Hypothalamus (tissue), 51 donors: ENCODE measurements around the gene RAI14.
"Not testable (repeated sequence)": the region's sequence is repeated elsewhere in the genome, so short reads cannot be mapped to it uniquely, and the experiment has no call there.

Experiments used
- DNase-seq, 51 donors: peaks; one replicate each; lab custom pipeline; 2025; lab: John Stamatoyannopoulos, UW

Gene RAI14

GRCh38 chr5:34697308-34698108 lies 41.4 kb downstream of the RAI14 start:
- DNase-seq: no peak

DNA sequence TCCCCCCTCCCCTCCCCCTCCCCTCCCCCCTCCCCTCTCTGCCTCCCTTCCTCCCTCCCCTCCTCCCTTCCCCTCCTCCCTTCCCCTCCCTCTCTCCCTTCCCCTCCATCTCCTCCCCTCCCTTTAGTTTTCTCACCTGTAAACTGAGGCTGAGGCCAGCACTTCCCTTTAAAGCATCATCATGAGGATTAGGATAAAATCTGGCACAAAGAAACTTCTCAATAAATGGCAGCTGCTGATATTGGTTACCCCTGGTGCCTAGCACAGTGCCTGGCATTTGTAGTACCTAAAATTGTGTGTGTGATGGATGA lies 41.9 kb downstream of the RAI14 start:
- no peak for DNase-seq

DNA sequence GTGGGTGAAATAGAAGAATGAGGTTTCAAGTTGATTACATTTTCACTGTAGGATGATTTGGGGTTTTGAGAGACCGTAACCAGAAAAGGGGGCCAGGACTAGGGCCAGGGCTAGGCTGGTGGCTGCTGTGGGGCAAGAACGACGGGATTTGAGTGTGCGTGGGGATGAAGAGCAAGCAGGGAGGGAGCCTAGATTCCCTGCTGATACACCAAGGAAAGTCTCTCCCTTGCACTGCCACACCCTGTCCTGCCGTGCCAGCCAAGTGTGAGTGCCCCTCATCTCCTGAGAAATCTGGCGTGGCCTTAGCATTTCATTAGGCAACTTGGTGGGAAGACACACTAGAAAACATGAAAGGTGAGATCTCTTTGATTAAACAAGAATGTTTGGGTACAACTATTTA lies 42.6 kb downstream of the RAI14 start:
- DNase-seq: no peak

DNA sequence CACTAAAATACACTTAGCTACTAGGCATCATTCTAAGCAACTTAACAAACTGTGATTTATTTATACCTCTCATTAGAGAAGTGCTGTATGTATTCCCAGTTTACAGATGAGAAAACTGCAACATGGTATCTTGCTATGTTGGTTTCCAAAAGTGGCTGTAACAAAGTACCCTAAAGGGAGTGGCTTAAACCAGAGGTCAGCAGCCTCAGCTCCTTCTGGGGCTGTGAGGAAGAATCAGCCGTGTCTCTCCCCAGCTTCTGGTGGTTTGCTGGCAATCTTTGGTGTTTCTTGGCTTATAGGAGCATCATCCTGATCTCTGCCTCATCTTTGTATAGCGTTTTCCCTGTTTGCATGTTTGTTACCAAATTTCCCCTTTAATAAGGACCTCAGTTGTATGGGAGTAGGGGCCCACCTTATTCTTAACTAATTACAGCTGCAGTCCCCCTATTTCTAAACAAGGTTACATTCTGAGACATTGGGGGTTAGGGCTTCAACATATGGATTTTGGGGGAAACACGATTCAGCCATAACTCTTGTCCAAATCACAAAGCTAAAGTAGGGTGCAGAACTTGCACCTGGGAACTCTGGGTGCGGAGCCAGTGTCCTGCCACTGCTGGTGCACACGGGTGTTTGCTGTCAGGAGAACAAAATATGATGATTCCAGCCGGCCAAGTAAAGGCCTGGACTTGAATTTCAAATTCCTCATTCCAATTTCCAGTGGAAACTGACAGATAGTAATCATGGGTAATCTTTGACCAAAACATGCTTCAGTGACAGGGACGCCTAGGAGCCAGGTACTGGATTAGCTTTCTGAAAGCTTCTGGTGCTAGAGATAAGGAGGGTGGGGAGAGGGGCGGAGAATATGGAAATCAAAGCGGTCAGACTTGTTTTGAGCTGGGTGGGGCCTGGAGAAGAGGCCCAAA lies 43.3 kb downstream of the RAI14 start:
- no peak for DNase-seq

DNA sequence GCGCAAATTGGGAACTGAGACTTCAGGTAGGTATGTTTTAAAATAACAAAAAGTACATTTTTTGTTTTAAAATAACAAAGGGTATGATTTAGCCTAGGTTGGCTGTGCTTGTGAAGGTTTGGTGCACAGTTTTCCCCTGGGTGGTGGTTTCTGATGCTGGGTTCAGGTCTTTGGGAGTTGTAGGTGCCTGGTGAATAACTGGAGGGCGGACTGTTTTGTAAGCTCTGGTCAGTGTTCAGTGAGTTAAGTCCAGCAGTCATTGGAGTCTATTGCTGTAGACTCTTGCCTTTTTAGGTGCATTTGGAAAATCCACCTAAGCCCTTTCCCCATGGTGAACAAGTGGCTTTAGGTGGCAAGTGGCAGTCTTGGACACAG lies 43.9 kb downstream of the RAI14 start:
- no peak for DNase-seq

DNA sequence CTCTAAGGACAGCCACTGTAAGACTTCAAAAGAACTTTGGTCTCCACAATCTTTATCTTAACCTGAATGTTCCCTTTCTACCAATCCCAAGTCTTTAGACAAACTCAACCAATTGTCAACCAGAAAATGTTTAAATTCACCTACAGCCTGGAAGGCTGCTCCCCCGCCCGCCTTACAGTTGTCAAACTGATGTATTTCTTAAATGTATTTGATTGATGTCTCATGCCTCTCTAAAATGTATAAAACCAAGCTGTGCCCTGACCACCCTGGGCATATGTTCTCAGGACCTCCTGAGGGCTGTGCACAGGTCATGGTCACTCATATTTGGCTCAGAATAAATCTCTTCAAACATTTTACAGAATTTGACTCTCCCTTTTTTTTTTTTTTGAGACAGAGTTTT lies 45.3 kb downstream of the RAI14 start:
- DNase-seq: not testable (repeated sequence)

GRCh38 chr5:34703767-34704713 lies 47.9 kb downstream of the RAI14 start:
- DNase-seq: no peak

GRCh38 chr5:34706084-34706483 lies 50.0 kb downstream of the RAI14 start:
- DNase-seq: no peak

DNA sequence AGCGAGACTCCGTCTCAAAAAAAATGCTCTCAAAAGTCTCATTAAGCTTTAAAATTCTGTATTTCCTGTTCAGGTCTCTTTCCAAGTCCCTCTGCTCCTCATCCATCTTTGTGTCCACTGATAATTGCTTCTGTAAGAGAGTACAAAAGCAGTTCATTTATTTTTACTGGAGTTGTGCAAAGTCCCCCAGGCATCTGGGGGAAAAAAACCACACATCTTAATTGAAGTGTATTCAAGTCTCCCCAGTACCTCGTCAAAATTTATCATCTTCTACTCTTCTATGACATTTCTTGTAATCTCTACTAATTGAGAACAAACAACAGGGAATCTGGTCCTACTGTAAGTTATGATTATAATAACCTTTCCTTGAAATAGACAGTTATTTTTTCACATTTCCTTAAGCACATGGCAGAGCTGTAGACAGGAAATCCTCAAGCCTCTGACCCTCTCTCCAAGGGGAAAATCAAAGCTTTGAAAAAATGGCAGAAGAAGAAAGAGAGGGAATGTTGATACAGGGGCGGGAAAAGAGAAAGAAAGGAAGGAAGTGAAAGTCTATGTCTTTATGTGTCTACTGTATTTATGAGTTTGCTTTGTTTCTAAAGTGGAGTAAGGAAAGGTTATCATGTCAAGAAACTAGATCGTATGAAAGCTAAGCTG lies 51.5 kb downstream of the RAI14 start:
- no peak for DNase-seq

- no peak for DNase-seq
Observed at GRCh38 chr5:34708777-34709176, 52.6 kb downstream of the RAI14 start.

- DNase-seq: no peak
Observed at GRCh38 chr5:34709861-34710673, 53.9 kb downstream of the RAI14 start.

- DNase-seq: no peak
Observed at GRCh38 chr5:34712565-34712964, 56.4 kb downstream of the RAI14 start.

DNA sequence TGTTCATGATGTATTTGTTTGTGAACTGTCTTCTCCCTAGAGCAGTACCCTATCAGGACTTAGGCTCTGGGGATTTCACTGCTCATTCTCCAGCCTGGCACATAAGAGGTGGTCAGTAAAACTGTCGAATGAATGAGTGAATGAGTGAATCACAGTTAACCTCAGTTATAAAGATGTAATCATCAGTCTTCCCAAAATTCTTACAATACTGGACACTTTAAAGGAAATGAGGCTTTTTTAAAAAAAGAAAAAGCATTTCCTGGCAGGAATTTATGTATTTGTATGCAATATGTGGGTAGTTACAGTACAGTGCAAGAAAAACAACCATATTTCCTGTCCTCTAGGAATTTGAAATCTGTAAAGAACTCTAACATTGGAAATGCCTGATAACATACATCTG lies 59.6 kb downstream of the RAI14 start:
- no peak for DNase-seq

GRCh38 chr5:34716986-34717385 lies 60.9 kb downstream of the RAI14 start:
- no peak for DNase-seq

DNA sequence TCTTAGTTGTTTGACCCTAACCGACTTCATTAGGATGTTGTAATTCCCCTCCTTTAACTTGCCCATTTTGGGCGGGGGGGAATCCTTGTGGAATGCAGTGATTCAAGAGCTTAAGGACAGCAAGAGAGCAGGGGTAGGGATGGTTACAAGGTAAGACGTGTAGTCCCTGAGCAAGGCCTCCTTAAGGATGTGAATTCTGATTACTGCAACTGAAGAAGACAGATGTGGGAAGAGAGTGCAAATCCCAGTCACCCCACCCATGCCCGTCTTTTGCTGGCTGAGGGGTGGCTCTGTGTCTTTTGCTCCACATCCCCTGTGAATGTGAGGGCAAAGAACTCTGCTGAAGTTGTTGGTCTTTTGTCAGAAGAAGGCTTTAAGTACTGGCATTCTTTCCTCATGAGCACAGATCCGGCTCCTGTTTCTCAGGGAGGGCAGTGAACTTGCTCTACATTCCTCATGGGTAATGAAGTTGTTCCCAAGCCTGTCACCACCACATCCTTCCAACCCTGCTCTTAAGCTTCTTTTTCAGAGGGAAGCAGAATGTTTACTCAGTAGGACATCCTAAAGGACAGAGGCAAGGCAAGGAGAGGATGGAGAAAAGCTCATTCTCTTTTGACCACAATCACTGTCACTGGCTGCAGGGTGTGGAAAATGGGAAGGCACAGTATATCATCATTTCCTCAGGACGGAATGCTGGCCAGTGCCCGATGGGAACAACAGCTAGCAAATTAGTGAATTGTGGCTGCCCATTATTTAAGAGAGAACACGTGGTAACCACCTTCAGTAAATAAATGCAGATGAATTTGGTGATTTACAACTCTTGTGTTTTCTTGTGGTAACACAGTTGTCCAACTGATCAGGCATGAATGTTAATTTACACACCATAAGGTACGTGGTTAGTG lies 61.5 kb downstream of the RAI14 start:
- no peak for DNase-seq

DNA sequence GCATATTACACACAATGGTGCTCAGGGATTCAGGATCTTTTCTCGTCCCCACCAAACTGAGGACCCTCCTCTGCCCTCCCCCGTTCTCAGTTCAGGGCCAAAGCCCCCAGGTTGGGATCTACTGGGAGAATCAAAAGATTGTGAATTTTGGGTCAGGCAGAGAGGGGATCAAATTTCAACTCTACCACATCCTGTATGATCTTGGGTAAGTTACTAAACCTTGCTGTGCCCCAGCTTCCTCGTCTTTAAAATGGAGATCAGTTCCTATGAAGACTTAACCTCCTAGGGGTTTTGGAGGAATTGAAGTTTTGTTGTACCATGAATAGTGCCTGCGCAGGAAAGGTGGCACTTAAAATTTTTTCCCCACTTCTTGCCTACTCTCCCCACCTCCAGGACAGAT lies 62.4 kb downstream of the RAI14 start:
- DNase-seq: no peak

DNA sequence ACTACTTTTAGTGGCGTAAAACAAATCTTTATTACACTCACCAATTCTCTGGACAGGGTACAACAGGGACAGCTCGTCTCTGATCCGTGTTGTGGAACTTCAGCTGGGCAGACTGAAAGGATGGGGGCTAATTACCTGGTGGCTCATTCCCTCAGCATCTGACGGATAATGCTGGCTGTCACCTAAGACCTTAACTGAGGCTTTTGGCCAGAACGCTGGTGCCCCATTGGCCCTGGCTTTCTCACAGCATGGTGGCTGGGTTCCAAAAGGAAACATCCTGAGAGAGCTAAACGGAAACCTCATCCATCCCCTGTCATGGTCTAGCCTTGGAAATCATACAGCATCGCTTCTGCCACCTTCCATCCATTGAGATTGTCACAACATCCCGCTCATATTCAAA lies 62.9 kb downstream of the RAI14 start:
- no peak for DNase-seq

- no peak for DNase-seq
Observed at GRCh38 chr5:34721327-34721726, 65.2 kb downstream of the RAI14 start.

DNA sequence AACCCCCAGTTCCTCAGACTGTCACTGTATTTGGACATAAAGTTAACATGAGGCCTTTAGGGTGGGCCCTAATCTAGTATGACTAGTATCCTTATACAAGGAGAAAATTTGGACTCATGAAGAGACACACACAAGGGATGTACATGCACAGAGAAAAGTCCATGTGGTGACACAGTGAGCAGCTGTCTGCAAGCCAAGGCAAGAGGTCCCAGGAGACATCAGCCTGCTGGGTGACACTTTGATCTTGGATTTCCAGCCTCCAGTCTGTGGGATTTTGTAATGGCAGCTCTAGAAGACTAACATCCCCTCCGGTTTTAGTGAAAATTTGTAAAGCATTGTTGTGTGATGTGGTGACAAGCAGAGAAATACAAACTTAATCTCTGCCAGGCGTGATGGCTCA lies 66.1 kb downstream of the RAI14 start:
- no peak for DNase-seq
